Prostate gland (tissue), 1 donor: ENCODE measurements around the gene SP8.

Experiments
- POLR2A ChIP-seq: fragments of 450-650 bp; IDR thresholded peaks from one replicate; pipeline ENCODE4 v1.6.1; 2016; ENCODE audit warnings: antibody characterized with exemption, mild to moderate bottlenecking
- POLR2AphosphoS5 ChIP-seq: sonication (generic); formaldehyde crosslinking; IDR thresholded peaks from one replicate; pipeline ENCODE4 v1.6.1; 2017; ENCODE audit warnings: antibody characterized with exemption

DNA sequence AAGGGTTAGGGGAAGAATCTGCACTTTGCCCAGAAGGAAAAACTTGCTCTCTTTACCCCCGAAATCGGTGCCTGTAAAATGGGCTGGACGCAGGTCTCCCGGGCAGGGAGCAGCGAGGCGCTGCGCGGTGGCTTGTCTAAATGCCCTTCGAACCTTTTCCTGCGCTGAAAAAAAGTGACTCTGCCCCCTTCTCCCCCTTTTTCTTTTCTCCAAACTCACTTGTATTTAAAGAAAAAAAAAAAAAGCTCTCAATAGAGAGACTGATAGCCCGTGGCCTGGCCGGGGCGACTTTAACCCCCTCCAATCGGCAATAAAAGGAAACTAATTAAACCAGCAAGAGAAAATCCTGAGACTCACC is 286 bp downstream of the SP8 start:
- no peak for TF ChIP-seq POLR2AphosphoS5
- TF ChIP-seq POLR2A, result no peak
